HepG2 (cell line): ENCODE results near the gene KCNMB2. TPM values are rescaled to one million over a fixed set of nuclear protein-coding genes. Genes with fewer than 3 reads are reported as not detected.

Experiments
- ATAC-seq: fragments of 200-7000 bp; cut with Tn5 transposase; 3 replicates; pipeline ENCODE4 v1.9.1; 2020; ENCODE audit warnings: mild to moderate bottlenecking, moderate library complexity
- BruUV-seq: library from RNA; stranded (reverse); fragments of 400-500 nt; replicated peaks from 2 replicates; lab custom pipeline; 2021; lab: Mats Ljungman, UMichigan
- CTCF ChIA-PET: fragments of 300-600 bp; formaldehyde crosslinking; extraction: SDS; loops from one replicate; lab custom pipeline; 2021; ENCODE audit warnings: low total read pairs, inconsistent platforms, low intra/inter-chr PET ratio; lab: Yijun Ruan, JAX
- POLR2A ChIA-PET: fragments of 350-600 bp; sonication (Branson Sonifier 250); formaldehyde crosslinking; loops from one replicate; lab custom pipeline; 2020; ENCODE audit warnings: antibody characterized with exemption, inconsistent platforms; lab: Yijun Ruan, JAX
- DNase-seq: peaks from one replicate; pipeline ENCODE4 v3.0.0-alpha.2; 2015; ENCODE audit warnings: low spot score
- FAIRE-seq: peaks from 3 replicates; lab custom pipeline; 2011; peaks lifted over from hg19 to GRCh38; lab: Jason Lieb, UNC
- H2AFZ ChIP-seq: one replicate; pipeline ENCODE4 v1.6.1; 2011; ENCODE audit warnings: low read length, inconsistent platforms
- H3K27ac ChIP-seq: fragments of 300-600 bp; 3 replicates; pipeline ENCODE4 v1.8.0; 2011; ENCODE audit warnings: mixed run types, mild to moderate bottlenecking, mixed read lengths, low read length, inconsistent platforms; ENCODE audit not compliant: insufficient read depth; ENCODE audit errors: extremely low read length
- H3K27me3 ChIP-seq, 2 experiments: fragments of 200-600 bp in 1 of 2; 2 replicates in 1 of 2; 3 replicates in 1 of 2; pipeline versions ENCODE4 v1.6.0 to v1.8.0; 2011; ENCODE audit warnings: low read length in 2 of 2, mild to moderate bottlenecking in 2 of 2, moderate library complexity in 2 of 2, inconsistent platforms in 1 of 2; ENCODE audit not compliant: insufficient read depth in 2 of 2, control insufficient read depth in 1 of 2
- H3K36me3 ChIP-seq, 2 experiments: fragments of 200-600 bp in 1 of 2; replicated peaks in 1 of 2; 2 replicates in 1 of 2; 3 replicates in 1 of 2; pipeline versions ENCODE4 v1.5.1 to v1.8.0; 2011; ENCODE audit warnings: low read length in 2 of 2, inconsistent platforms in 1 of 2; ENCODE audit not compliant: insufficient read depth in 2 of 2, control insufficient read depth in 1 of 2
- H3K4me1 ChIP-seq: 2 replicates; pipeline ENCODE4 v1.5.1; 2012; ENCODE audit warnings: low read length, inconsistent platforms; ENCODE audit not compliant: insufficient read depth
- H3K4me2 ChIP-seq: 2 replicates; pipeline ENCODE4 v1.6.0; 2011; ENCODE audit warnings: low read depth, low read length, inconsistent platforms
- H3K4me3 ChIP-seq, 3 experiments: fragments of 200-600 bp in 1 of 3; sonication (generic), shearing (Covaris generic) in 1 of 3; replicated peaks in 1 of 3; 2 replicates each; pipeline ENCODE4 v1.5.1; 2011 to 2016; ENCODE audit warnings: low read length in 3 of 3, inconsistent platforms in 2 of 3, low read depth in 2 of 3, mild to moderate bottlenecking in 2 of 3, control low read depth in 1 of 3, mixed read lengths in 1 of 3; ENCODE audit not compliant: insufficient read depth in 1 of 3
- H3K79me2 ChIP-seq: one replicate; pipeline ENCODE4 v1.6.1; 2011; ENCODE audit warnings: low read length, inconsistent platforms; ENCODE audit not compliant: insufficient read depth
- H3K9ac ChIP-seq: 2 replicates; pipeline ENCODE4 v1.6.0; 2011; ENCODE audit warnings: mild to moderate bottlenecking, low read depth, low read length, inconsistent platforms; ENCODE audit not compliant: insufficient read depth
- H3K9me3 ChIP-seq: 2 replicates; pipeline ENCODE4 v1.5.1; 2012; ENCODE audit warnings: mild to moderate bottlenecking, low read length
- H4K20me1 ChIP-seq: 2 replicates; pipeline ENCODE4 v1.6.0; 2011; ENCODE audit warnings: inconsistent platforms, mild to moderate bottlenecking, low read length, moderate library complexity; ENCODE audit not compliant: insufficient read depth
- ARNT ChIP-seq: fragments of 450-650 bp; IDR thresholded peaks from 2 replicates; pipeline ENCODE4 v1.6.1; 2017
- CC2D1A ChIP-seq: sonication (generic); formaldehyde crosslinking; IDR thresholded peaks from 2 replicates; pipeline ENCODE4 v1.8.1; 2023; ENCODE audit warnings: mild to moderate bottlenecking, missing genetic modification reagents
- HHEX ChIP-seq: IDR thresholded peaks from 2 replicates; pipeline ENCODE4 v1.6.1; 2016; ENCODE audit warnings: control low read depth
- KDM3A ChIP-seq: IDR thresholded peaks from 2 replicates; pipeline ENCODE4 v1.6.1; 2018; ENCODE audit warnings: low read depth, missing compliant biosample characterization
- NFIC ChIP-seq: IDR thresholded peaks from 2 replicates; pipeline ENCODE4 v1.6.1; 2012; ENCODE audit warnings: mild to moderate bottlenecking, low read length, inconsistent platforms
- NR2F6 ChIP-seq, 2 experiments: IDR thresholded peaks; 2 replicates each; pipeline ENCODE4 v1.6.1; 2016; ENCODE audit warnings: antibody characterized with exemption in 1 of 2, mild to moderate bottlenecking in 1 of 2
- NR3C1 ChIP-seq: sonication (generic); formaldehyde crosslinking; IDR thresholded peaks from 2 replicates; pipeline ENCODE4 v1.4.0; 2020; ENCODE audit warnings: missing genetic modification reagents
- ZIK1 ChIP-seq: sonication (generic); formaldehyde crosslinking; IDR thresholded peaks from 2 replicates; pipeline ENCODE4 v1.5.0; 2020; ENCODE audit warnings: mild to moderate bottlenecking, low read depth, missing genetic modification reagents, borderline replicate concordance
- ZNF160 ChIP-seq: sonication (generic); formaldehyde crosslinking; IDR thresholded peaks from 2 replicates; pipeline ENCODE4 v1.8.0; 2022; ENCODE audit warnings: mild to moderate bottlenecking, inconsistent platforms, missing genetic modification reagents
- ZNF235 ChIP-seq: sonication (generic); formaldehyde crosslinking; IDR thresholded peaks from 2 replicates; pipeline ENCODE4 v1.8.1; 2023; ENCODE audit warnings: mild to moderate bottlenecking, missing genetic modification reagents, borderline replicate concordance
- ZNF251 ChIP-seq: sonication (generic); formaldehyde crosslinking; IDR thresholded peaks from 2 replicates; pipeline ENCODE4 v1.9.0; 2021; ENCODE audit warnings: mild to moderate bottlenecking, missing genetic modification reagents
- ZNF446 ChIP-seq: sonication (generic); formaldehyde crosslinking; IDR thresholded peaks from 2 replicates; pipeline ENCODE4 v1.5.0; 2020; ENCODE audit warnings: mild to moderate bottlenecking, missing genetic modification reagents
- ZNF451 ChIP-seq: sonication (generic); formaldehyde crosslinking; IDR thresholded peaks from 2 replicates; pipeline ENCODE4 v1.5.0; 2020; ENCODE audit warnings: mild to moderate bottlenecking, missing genetic modification reagents
- ZNF460 ChIP-seq: sonication (generic); formaldehyde crosslinking; IDR thresholded peaks from 2 replicates; pipeline ENCODE4 v1.5.1; 2020; ENCODE audit warnings: missing genetic modification reagents, mild to moderate bottlenecking, borderline replicate concordance
- ZNF598 ChIP-seq: sonication (generic); formaldehyde crosslinking; IDR thresholded peaks from 2 replicates; pipeline ENCODE4 v1.5.1; 2020; ENCODE audit warnings: mild to moderate bottlenecking, missing genetic modification reagents, borderline replicate concordance
- ZNF703 ChIP-seq: sonication (generic); formaldehyde crosslinking; IDR thresholded peaks from 2 replicates; pipeline ENCODE4 v1.5.1; 2020; ENCODE audit warnings: missing genetic modification reagents, mild to moderate bottlenecking, moderate library complexity, borderline replicate concordance
- ZNF749 ChIP-seq: sonication (generic); formaldehyde crosslinking; IDR thresholded peaks from 2 replicates; pipeline ENCODE4 v1.8.0; 2022; ENCODE audit warnings: mild to moderate bottlenecking, missing genetic modification reagents, moderate library complexity, borderline replicate concordance
- ZNF792 ChIP-seq: IDR thresholded peaks from 2 replicates; pipeline ENCODE4 v1.6.1; 2016
- ZNF879 ChIP-seq: sonication (generic); formaldehyde crosslinking; IDR thresholded peaks from 2 replicates; pipeline ENCODE4 v1.8.1; 2023; ENCODE audit warnings: missing genetic modification reagents
- WGBS: methylation state at CpG from one replicate; pipeline ENCODE4 v1.1.6; 2017; ENCODE audit warnings: low lambda C conversion rate; 5-methylcytosine and 5-hydroxymethylcytosine counted together
- in situ Hi-C: cut with HindIII; loops from 2 replicates; pipeline ENCODE4 v1.10.0; 2017; ENCODE audit warnings: low pct_unique_long_range_greater_than_20kb; ENCODE audit not compliant: extremely low pct_ligation_motif_present
- intact Hi-C: fragments of 100-400 bp; cut with micrococcal nuclease; formaldehyde crosslinking; loops from one replicate; pipeline ENCODE4 v1.10.0; 2022; ENCODE audit not compliant: unreplicated experiment
- polyA plus RNA-seq, 8 experiments: library from polyadenylated mRNA; depleted of rRNA in 3 of 8; stranded (reverse) in 7 of 8; unstranded in 1 of 8; fragments of >200 nt; fragmentation: Illumina TruSeq in 4 of 8; extraction: Trizol in 4 of 8; gene quantifications; 2 replicates each; pipeline versions ENCODE4 v1.2.1 to v1.2.3, GENCODE V29; 2011 to 2016; ENCODE audit warnings: low read depth in 4 of 8, missing spikeins in 1 of 8, mixed read lengths in 1 of 8; ENCODE audit not compliant: insufficient read depth in 1 of 8
- total RNA-seq, 5 experiments: library from RNA; depleted of rRNA; stranded (reverse); fragments of >200 nt; fragmentation: Illumina TruSeq; extraction: Trizol; gene quantifications; 2 replicates each; pipeline ENCODE4 v1.2.3, GENCODE V29; 2016; ENCODE audit warnings: low read depth in 1 of 5
- TF ChIP-seq, protein P1 (sequence below): sonication (generic); formaldehyde crosslinking; IDR thresholded peaks from 2 replicates; pipeline ENCODE4 v1.9.0; 2021; ENCODE audit warnings: missing genetic modification reagents, borderline replicate concordance

The KCNMB2 gene
- total and polyA plus RNA-seq, 2 of the 13 experiments (the other 11 are each of a cell fraction or from before 2014, with no cell fraction given) = not detected

DNA sequence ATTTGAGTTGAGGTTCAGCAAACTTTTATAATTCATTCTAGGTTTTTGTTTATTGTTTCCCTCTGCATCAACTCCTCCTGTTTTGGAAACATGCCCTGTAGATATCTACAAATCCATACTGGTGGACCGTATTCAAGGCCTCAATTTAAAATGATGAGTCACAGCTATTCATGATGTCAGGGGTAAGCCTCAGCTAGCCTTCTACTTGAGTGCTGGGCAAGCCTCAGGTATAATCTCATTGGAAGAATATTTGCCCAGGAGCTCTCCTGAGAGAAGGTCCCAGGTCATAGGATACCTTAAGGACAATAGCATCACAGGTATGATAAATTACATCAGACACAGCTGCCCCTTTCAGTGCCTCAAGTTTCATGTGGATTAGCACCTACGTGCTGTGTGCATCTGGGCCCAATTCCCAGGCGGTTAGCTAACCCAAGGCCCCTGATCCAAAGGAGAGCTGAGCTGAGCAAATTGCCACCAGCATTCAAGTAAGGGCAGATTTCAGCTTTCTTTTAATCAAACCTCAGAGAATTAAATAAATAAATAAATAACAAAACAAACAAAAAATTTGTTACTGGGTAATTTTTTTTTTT, 87.5 kb downstream of the KCNMB2 start:
- ATAC-seq = no peak
- H2AFZ ChIP-seq = no peak overlapping the region
- TF ChIP-seq ZNF451 (CRISPR knock-in tag) = no peak
- no peak for TF ChIP-seq ZIK1
- TF ChIP-seq CC2D1A (CRISPR knock-in tag) = no peak
- TF ChIP-seq ZNF251 (CRISPR knock-in tag) = no peak
- TF ChIP-seq NFIC = no peak
- TF ChIP-seq ZNF160 = no peak
- TF ChIP-seq ZNF460 (CRISPR knock-in tag) = no peak
- H3K4me1 ChIP-seq = no peaks in the 10 kb centered on the region
- no peaks in the 10 kb centered on the region for H3K79me2 ChIP-seq
- no peaks in the 10 kb centered on the region; a peak in 1 of 5 replicates for H3K27me3 ChIP-seq
- no peak for FAIRE-seq
- no peaks in the 10 kb centered on the region for H3K9me3 ChIP-seq
- no peak overlapping the region for H3K4me3 ChIP-seq
- no TSS peak for BruUV-seq
- WGBS = 40% methylated on average over 3 of the region's 3 CpGs
- CTCF ChIA-PET = no interaction called here
- H3K36me3 ChIP-seq = no peaks in the 10 kb centered on the region
- no peak overlapping the region for H3K4me2 ChIP-seq
- no peak overlapping the region for H3K9ac ChIP-seq
- no peak for DNase-seq
- no peak overlapping the region for H3K27ac ChIP-seq
- intact Hi-C loops = no loop called here
- POLR2A ChIA-PET = no interaction called here
- in situ Hi-C loops = no loop called here
- H4K20me1 ChIP-seq = no peaks in the 10 kb centered on the region

DNA sequence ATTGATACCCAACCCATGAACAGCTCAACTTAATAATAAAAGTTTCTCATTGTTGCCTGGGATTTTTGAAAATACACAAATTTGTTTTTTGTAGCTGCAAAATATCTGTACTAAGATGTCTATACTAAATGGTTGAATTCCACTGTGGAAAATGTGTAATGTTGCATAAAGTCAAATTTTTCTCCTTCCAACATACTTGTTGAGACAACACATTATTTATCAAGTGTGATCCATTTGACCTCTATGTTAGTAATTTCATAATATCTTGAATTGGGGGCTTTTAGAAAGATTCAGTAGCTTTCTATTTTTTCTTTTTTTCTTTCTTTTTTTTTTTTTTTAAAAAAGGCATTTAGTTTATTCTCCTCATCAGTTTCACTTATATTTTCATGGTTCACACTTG, 88.0 kb downstream of the KCNMB2 start:
- Histone ChIP-seq H3K4me2 (no peak overlapping the region), H3K27ac (no peak overlapping the region), H3K36me3 (no peaks in the 10 kb centered on the region), H3K79me2 (no peaks in the 10 kb centered on the region), H4K20me1 (no peaks in the 10 kb centered on the region), H3K9me3 (no peaks in the 10 kb centered on the region), H3K27me3 (no peaks in the 10 kb centered on the region; a peak in 1 of 5 replicates), H3K4me3 (no peak overlapping the region), H2AFZ (no peak overlapping the region), H3K4me1 (no peaks in the 10 kb centered on the region), H3K9ac (no peak overlapping the region)
- BruUV-seq = no TSS peak
- no peak for FAIRE-seq
- in situ Hi-C loops (no loop called here), intact Hi-C loops (no loop called here)
- CTCF ChIA-PET = no interaction called here
- no peak for ATAC-seq
- no peak for DNase-seq
- POLR2A ChIA-PET = no interaction called here
- TF ChIP-seq ZNF792 (CRISPR knock-in tag) (no peak), NR3C1 (CRISPR knock-in tag) (no peak), KDM3A (CRISPR knock-in tag) (no peak), ZNF235 (CRISPR knock-in tag) (no peak), NR2F6 (IDR thresholded peaks at IDR 0.05) (no peak), NR2F6 (CRISPR knock-in tag; IDR thresholded peaks at IDR 0.05) (no peak), ZNF703 (CRISPR knock-in tag) (no peak), ZNF446 (CRISPR knock-in tag) (no peak), ZNF598 (CRISPR knock-in tag) (no peak), ZNF879 (CRISPR knock-in tag) (no peak), ZNF749 (CRISPR knock-in tag) (no peak), ARNT (no peak), HHEX (no peak)
- TF ChIP-seq, protein P1, sequence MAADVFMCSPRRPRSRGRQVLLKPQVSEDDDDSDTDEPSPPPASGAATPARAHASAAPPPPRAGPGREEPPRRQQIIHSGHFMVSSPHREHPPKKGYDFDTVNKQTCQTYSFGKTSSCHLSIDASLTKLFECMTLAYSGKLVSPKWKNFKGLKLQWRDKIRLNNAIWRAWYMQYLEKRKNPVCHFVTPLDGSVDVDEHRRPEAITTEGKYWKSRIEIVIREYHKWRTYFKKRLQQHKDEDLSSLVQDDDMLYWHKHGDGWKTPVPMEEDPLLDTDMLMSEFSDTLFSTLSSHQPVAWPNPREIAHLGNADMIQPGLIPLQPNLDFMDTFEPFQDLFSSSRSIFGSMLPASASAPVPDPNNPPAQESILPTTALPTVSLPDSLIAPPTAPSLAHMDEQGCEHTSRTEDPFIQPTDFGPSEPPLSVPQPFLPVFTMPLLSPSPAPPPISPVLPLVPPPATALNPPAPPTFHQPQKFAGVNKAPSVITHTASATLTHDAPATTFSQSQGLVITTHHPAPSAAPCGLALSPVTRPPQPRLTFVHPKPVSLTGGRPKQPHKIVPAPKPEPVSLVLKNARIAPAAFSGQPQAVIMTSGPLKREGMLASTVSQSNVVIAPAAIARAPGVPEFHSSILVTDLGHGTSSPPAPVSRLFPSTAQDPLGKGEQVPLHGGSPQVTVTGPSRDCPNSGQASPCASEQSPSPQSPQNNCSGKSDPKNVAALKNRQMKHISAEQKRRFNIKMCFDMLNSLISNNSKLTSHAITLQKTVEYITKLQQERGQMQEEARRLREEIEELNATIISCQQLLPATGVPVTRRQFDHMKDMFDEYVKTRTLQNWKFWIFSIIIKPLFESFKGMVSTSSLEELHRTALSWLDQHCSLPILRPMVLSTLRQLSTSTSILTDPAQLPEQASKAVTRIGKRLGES = no peak
